ENCODE measurements around the gene TRPC4. TPM values are rescaled to one million over a fixed set of nuclear protein-coding genes. Genes with fewer than 3 reads are reported as not detected.

Gene TRPC4
- polyA plus RNA-seq, 1 experiment = 6.2 TPM

- DNase-seq (ENCODE audit: low read depth) = no peak
- ChIA-PET POLR2A (no interaction called here), CTCF (no interaction called here)
- Histone ChIP-seq H3K27me3 (ENCODE audit: control insufficient read depth, insufficient read depth, low read length) (no peaks in the 10 kb centered on the region), H3K36me3 (ENCODE audit: control insufficient read depth, insufficient read depth, low read length) (no peaks in the 10 kb centered on the region), H3K4me3 (ENCODE audit: low read depth, low read length) (no peak overlapping the region)
- no peak for TF ChIP-seq CTCF (IDR thresholded peaks at IDR 0.05; ENCODE audit: insufficient read depth, low read depth, low read length)
These were observed 139.7 kb downstream of the TRPC4 start for GRCh38 chr13:37729876-37730275.

GRCh38 chr13:37716420-37717195 is 153.0 kb downstream of the TRPC4 start:
- H3K36me3 ChIP-seq (ENCODE audit: control insufficient read depth, insufficient read depth, low read length) = no peaks in the 10 kb centered on the region
- POLR2A ChIA-PET = no interaction called here
- no peaks in the 10 kb centered on the region for H3K27me3 ChIP-seq (ENCODE audit: control insufficient read depth, insufficient read depth, low read length)
- TF ChIP-seq CTCF (IDR thresholded peaks at IDR 0.05; ENCODE audit: insufficient read depth, low read depth, low read length) = no peak
- H3K4me3 ChIP-seq (ENCODE audit: low read depth, low read length) = no peak overlapping the region
- CTCF ChIA-PET = no interaction called here
- no peak for DNase-seq (ENCODE audit: low read depth)

GRCh38 chr13:37715606-37716015 is 154.0 kb downstream of the TRPC4 start:
- Histone ChIP-seq H3K4me3 (ENCODE audit: low read depth, low read length) (no peak overlapping the region), H3K36me3 (ENCODE audit: control insufficient read depth, insufficient read depth, low read length) (no peaks in the 10 kb centered on the region), H3K27me3 (ENCODE audit: control insufficient read depth, insufficient read depth, low read length) (no peaks in the 10 kb centered on the region)
- no peak for DNase-seq (ENCODE audit: low read depth)
- TF ChIP-seq CTCF (IDR thresholded peaks at IDR 0.05; ENCODE audit: insufficient read depth, low read depth, low read length) = no peak
- ChIA-PET POLR2A (no interaction called here), CTCF (no interaction called here)

GRCh38 chr13:37709318-37709717 is 160.3 kb downstream of the TRPC4 start:
- Histone ChIP-seq H3K4me3 (ENCODE audit: low read depth, low read length) (no peak overlapping the region), H3K27me3 (ENCODE audit: control insufficient read depth, insufficient read depth, low read length) (no peaks in the 10 kb centered on the region), H3K36me3 (ENCODE audit: control insufficient read depth, insufficient read depth, low read length) (no peaks in the 10 kb centered on the region)
- ChIA-PET CTCF (no interaction called here), POLR2A (no interaction called here)
- DNase-seq (ENCODE audit: low read depth) = no peak
- no peak for TF ChIP-seq CTCF (IDR thresholded peaks at IDR 0.05; ENCODE audit: insufficient read depth, low read depth, low read length)

- no peak for TF ChIP-seq CTCF (IDR thresholded peaks at IDR 0.05; ENCODE audit: insufficient read depth, low read depth, low read length)
- no peaks in the 10 kb centered on the region for H3K36me3 ChIP-seq (ENCODE audit: control insufficient read depth, insufficient read depth, low read length)
- no peak overlapping the region for H3K4me3 ChIP-seq (ENCODE audit: low read depth, low read length)
- H3K27me3 ChIP-seq (ENCODE audit: control insufficient read depth, insufficient read depth, low read length) = no peaks in the 10 kb centered on the region
- ChIA-PET CTCF (interaction anchor here (0.6 kb wide), 1 partner anchor 17 kb away, joined by 3 read pairs; no protein-coding TSS in a partner anchor), POLR2A (no interaction called here)
- DNase-seq (ENCODE audit: low read depth) = no peak
These were observed 161.7 kb downstream of the TRPC4 start for GRCh38 chr13:37707739-37708500.

Measured in BJ (cell line).